Mucosa of descending colon (tissue), 3 donors: Measurements from ENCODE around the gene TEAD3. TPM values are rescaled to one million over a fixed set of nuclear protein-coding genes. Genes with fewer than 3 reads are reported as not detected.

Experiments
- ATAC-seq: fragments of 200-7000 bp; cut with Tn5 transposase; one replicate; pipeline ENCODE4 v1.9.1; 2020; ENCODE audit warnings: mild to moderate bottlenecking, moderate library complexity
- DNase-seq, 3 donors: peaks; one replicate each; pipeline ENCODE4 v3.0.0-alpha.2; 2020
- H3K36me3 ChIP-seq: fragments of 200-600 bp; one replicate; pipeline ENCODE4 v1.8.0; 2021; ENCODE audit warnings: low read depth, mild to moderate bottlenecking
- H3K4me1 ChIP-seq: fragments of 200-600 bp; one replicate; pipeline ENCODE4 v1.8.0; 2021; ENCODE audit warnings: low read depth, mild to moderate bottlenecking
- H3K4me3 ChIP-seq: fragments of 200-600 bp; one replicate; pipeline ENCODE4 v1.8.0; 2021; ENCODE audit warnings: mild to moderate bottlenecking
- H3K9me3 ChIP-seq: fragments of 200-600 bp; one replicate; pipeline ENCODE4 v1.8.0; 2021; ENCODE audit warnings: mild to moderate bottlenecking
- CTCF ChIP-seq: fragments of 200-600 bp; IDR thresholded peaks from one replicate; pipeline ENCODE4 v1.8.0; 2022; ENCODE audit warnings: antibody characterized with exemption, mild to moderate bottlenecking
- intact Hi-C, 2 donors: fragments of 100-400 bp; cut with DNase I in 1 of 2; cut with micrococcal nuclease in 1 of 2; formaldehyde crosslinking; loops; one replicate each; pipeline versions ENCODE4 v1.11.0 to v1.11.1; 2022; cut with DNase I, micrococcal nuclease
- total RNA-seq, 3 donors: library from RNA; stranded (reverse); fragmentation: NEBNext Ultra II Directional in 2 of 3; extraction: Animal tissue kit (Norgen Biotek cat#: 25700) in 2 of 3; gene quantifications; one replicate each; pipeline versions ENCODE4 v1.2.1 to v1.2.4, GENCODE V29; 2021 to 2023
- donor health status: DM: no; HTN: no; CAD: no; lungs with moderate emphysema.
- donor health status: DM: no; HTN: no; CAD: no.
- donor health status: DM: no; HTN: yes; CAD: no.

TEAD3 gene
- total RNA-seq, 3 donors from 2014 or later, result 28.3 to 98.0 (median 28.8) TPM

- Histone ChIP-seq H3K4me3 (no peak overlapping the region), H3K36me3 (no peaks in the 10 kb centered on the region)
- no peak for ATAC-seq
Observed at GRCh38 chr6:35501784-35502183, 4.9 kb upstream of the TEAD3 start.

GRCh38 chr6:35500782-35501181, 3.9 kb upstream of the TEAD3 start:
- no peak for TF ChIP-seq CTCF
- no peak for ATAC-seq
- no peaks in the 10 kb centered on the region for H3K36me3 ChIP-seq
- H3K4me1 ChIP-seq, result peaks cover 11% of the 10 kb centered on the region
- DNase-seq, result no peak
- no peaks in the 10 kb centered on the region for H3K9me3 ChIP-seq
- intact Hi-C loops, result no loop called here
- H3K4me3 ChIP-seq, result no peak overlapping the region

More at GRCh38 chr6:35501784-35502183, 4.9 kb upstream of the TEAD3 start:
- TF ChIP-seq CTCF, result no peak
- DNase-seq, result no peak
- intact Hi-C loops, result no loop called here
- H3K9me3 ChIP-seq, result no peaks in the 10 kb centered on the region
- H3K4me1 ChIP-seq, result peaks cover 10% of the 10 kb centered on the region

GRCh38 chr6:35499372-35499771, 2.5 kb upstream of the TEAD3 start:
- no peak for DNase-seq
- intact Hi-C loops, result no loop called here
- TF ChIP-seq CTCF, result no peak
- peaks cover 23% of the 10 kb centered on the region for H3K4me1 ChIP-seq
- H3K9me3 ChIP-seq, result no peaks in the 10 kb centered on the region
- no peaks in the 10 kb centered on the region for H3K36me3 ChIP-seq
- no peak overlapping the region for H3K4me3 ChIP-seq
- ATAC-seq, result no peak

GRCh38 chr6:35498422-35499067, 1.7 kb upstream of the TEAD3 start:
- Histone ChIP-seq H3K9me3 (no peaks in the 10 kb centered on the region), H3K4me3 (no peak overlapping the region), H3K36me3 (no peaks in the 10 kb centered on the region), H3K4me1 (peaks cover 26% of the 10 kb centered on the region)
- ATAC-seq, result no peak
- intact Hi-C loops, result no loop called here
- DNase-seq, result no peak
- TF ChIP-seq CTCF, result no peak

- peaks cover 26% of the 10 kb centered on the region for H3K4me1 ChIP-seq
Observed at GRCh38 chr6:35497571-35498421, 917 bp upstream of the TEAD3 start.

More at GRCh38 chr6:35497571-35498421, 917 bp upstream of the TEAD3 start:
- H3K36me3 ChIP-seq, result no peaks in the 10 kb centered on the region
- H3K9me3 ChIP-seq, result no peaks in the 10 kb centered on the region
- no peak for TF ChIP-seq CTCF
- intact Hi-C loops, result no loop called here
- peak; percentile 59 to 78 (median 75) for DNase-seq
- peak overlapping the region; percentile 70 for H3K4me3 ChIP-seq
- peak; percentile 19 for ATAC-seq
